ENCODE data around the gene POU6F2.

POU6F2 gene

GRCh38 chr7:39197831-39198230 lies 220.1 kb downstream of the POU6F2 start:
- no peak for TF ChIP-seq CTCF (IDR thresholded peaks at IDR 0.05; ENCODE audit: low read depth, low read length)
- no peak overlapping the region for H3K4me3 ChIP-seq (replicated peaks in 1 of 2; ENCODE audit: low read depth in 2 of 2, low read length in 2 of 2)
- DNase-seq (ENCODE audit: low read depth in 2 of 2), result no peak

GRCh38 chr7:39198556-39198955 lies 220.8 kb downstream of the POU6F2 start:
- DNase-seq (ENCODE audit: low read depth in 2 of 2), result no peak
- TF ChIP-seq CTCF (IDR thresholded peaks at IDR 0.05; ENCODE audit: low read depth, low read length), result no peak
- H3K4me3 ChIP-seq (replicated peaks in 1 of 2; ENCODE audit: low read depth in 2 of 2, low read length in 2 of 2), result no peak overlapping the region

GRCh38 chr7:39199006-39199405 lies 221.3 kb downstream of the POU6F2 start:
- no peak overlapping the region for H3K4me3 ChIP-seq (replicated peaks in 1 of 2; ENCODE audit: low read depth in 2 of 2, low read length in 2 of 2)
- DNase-seq (ENCODE audit: low read depth in 2 of 2), result peak in 1 of 2 donors; percentile 21
- TF ChIP-seq CTCF (IDR thresholded peaks at IDR 0.05; ENCODE audit: low read depth, low read length), result no peak

- DNase-seq (ENCODE audit: low read depth in 2 of 2), result no peak
- H3K4me3 ChIP-seq (replicated peaks in 1 of 2; ENCODE audit: low read depth in 2 of 2, low read length in 2 of 2), result no peak overlapping the region
- no peak for TF ChIP-seq CTCF (IDR thresholded peaks at IDR 0.05; ENCODE audit: low read depth, low read length)
These were observed 222.2 kb downstream of the POU6F2 start for GRCh38 chr7:39199951-39200350.

GRCh38 chr7:39202041-39202440 lies 224.3 kb downstream of the POU6F2 start:
- no peak for DNase-seq (ENCODE audit: low read depth in 2 of 2)
- TF ChIP-seq CTCF (IDR thresholded peaks at IDR 0.05; ENCODE audit: low read depth, low read length), result no peak
- no peak overlapping the region for H3K4me3 ChIP-seq (replicated peaks in 1 of 2; ENCODE audit: low read depth in 2 of 2, low read length in 2 of 2)

- DNase-seq (ENCODE audit: low read depth in 2 of 2), result no peak
- no peak overlapping the region for H3K4me3 ChIP-seq (replicated peaks in 1 of 2; ENCODE audit: low read depth in 2 of 2, low read length in 2 of 2)
- TF ChIP-seq CTCF (IDR thresholded peaks at IDR 0.05; ENCODE audit: low read depth, low read length), result no peak
These were observed 232.7 kb downstream of the POU6F2 start for GRCh38 chr7:39210362-39210761.

GRCh38 chr7:39211581-39211980 lies 233.9 kb downstream of the POU6F2 start:
- TF ChIP-seq CTCF (IDR thresholded peaks at IDR 0.05; ENCODE audit: low read depth, low read length), result no peak
- no peak overlapping the region for H3K4me3 ChIP-seq (replicated peaks in 1 of 2; ENCODE audit: low read depth in 2 of 2, low read length in 2 of 2)
- DNase-seq (ENCODE audit: low read depth in 2 of 2), result no peak

Data from cardiac fibroblast (primary cell).